IPS-15b (cell line): Measurements from ENCODE around the gene RAB35.

Source experiments
- H3K27me3 ChIP-seq: one replicate; pipeline ENCODE4 v1.6.1; 2013; ENCODE audit warnings: low read length; ENCODE audit not compliant: control insufficient read depth, insufficient read depth
- H3K36me3 ChIP-seq: one replicate; pipeline ENCODE4 v1.6.1; 2013; ENCODE audit warnings: low read length; ENCODE audit not compliant: control insufficient read depth, insufficient read depth
- H3K4me1 ChIP-seq: one replicate; pipeline ENCODE4 v1.6.1; 2013; ENCODE audit warnings: mild to moderate bottlenecking, low read length; ENCODE audit not compliant: control insufficient read depth, insufficient read depth
- H3K4me3 ChIP-seq: one replicate; pipeline ENCODE4 v1.5.1; 2013; ENCODE audit warnings: low read depth, low read length
- H3K9ac ChIP-seq: one replicate; pipeline ENCODE4 v1.6.1; 2013; ENCODE audit warnings: low read depth, mild to moderate bottlenecking, low read length
- H3K9me3 ChIP-seq: one replicate; pipeline ENCODE4 v1.6.1; 2013; ENCODE audit warnings: mild to moderate bottlenecking, low read length; ENCODE audit not compliant: control insufficient read depth, insufficient read depth

The RAB35 gene

GRCh38 chr12:120077260-120077659 is 39.3 kb downstream of the RAB35 start:
- Histone ChIP-seq H3K36me3 (no peaks in the 10 kb centered on the region), H3K27me3 (no peaks in the 10 kb centered on the region), H3K9ac (no peak overlapping the region), H3K9me3 (no peaks in the 10 kb centered on the region), H3K4me3 (no peak overlapping the region), H3K4me1 (peaks cover 4% of the 10 kb centered on the region)

DNA sequence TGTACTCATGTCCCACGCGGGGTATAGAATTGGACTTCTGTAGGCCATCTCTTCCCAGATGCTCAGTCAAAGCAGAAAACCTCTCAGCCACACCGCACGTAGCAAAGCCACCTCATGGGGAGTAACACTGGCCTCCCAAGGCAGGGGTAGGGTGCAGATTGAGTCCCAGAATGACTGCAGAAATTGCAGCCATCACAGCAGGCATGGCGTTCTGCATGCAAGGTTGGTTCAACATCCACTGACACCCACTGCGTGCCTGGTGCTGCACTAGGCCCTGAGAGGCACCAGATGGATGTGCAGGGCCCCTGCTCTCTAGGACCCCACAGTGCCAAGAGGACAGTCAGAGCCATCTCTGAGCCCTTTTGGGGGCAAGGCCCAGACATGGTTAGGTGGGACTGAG is 39.9 kb downstream of the RAB35 start:
- Histone ChIP-seq H3K9me3 (no peaks in the 10 kb centered on the region), H3K4me3 (no peak overlapping the region)

GRCh38 chr12:120075034-120075616 is 41.4 kb downstream of the RAB35 start:
- no peak overlapping the region for H3K4me3 ChIP-seq
- H3K36me3 ChIP-seq: no peaks in the 10 kb centered on the region
- H3K9me3 ChIP-seq: no peaks in the 10 kb centered on the region
- H3K27me3 ChIP-seq: no peaks in the 10 kb centered on the region
- H3K4me1 ChIP-seq: no peaks in the 10 kb centered on the region
- no peak overlapping the region for H3K9ac ChIP-seq

More for the DNA sequence above, 39.9 kb downstream of the RAB35 start:
- Histone ChIP-seq H3K27me3 (no peaks in the 10 kb centered on the region), H3K36me3 (no peaks in the 10 kb centered on the region), H3K4me1 (peaks cover 4% of the 10 kb centered on the region), H3K9ac (no peak overlapping the region)

- Histone ChIP-seq H3K27me3 (no peaks in the 10 kb centered on the region), H3K4me3 (no peak overlapping the region), H3K9ac (no peak overlapping the region), H3K36me3 (no peaks in the 10 kb centered on the region), H3K9me3 (no peaks in the 10 kb centered on the region), H3K4me1 (no peaks in the 10 kb centered on the region)
Observed at GRCh38 chr12:120072472-120073249, 43.9 kb downstream of the RAB35 start.

- H3K4me1 ChIP-seq: no peaks in the 10 kb centered on the region
- H3K27me3 ChIP-seq: no peaks in the 10 kb centered on the region
- H3K36me3 ChIP-seq: no peaks in the 10 kb centered on the region
- H3K9ac ChIP-seq: no peak overlapping the region
- no peak overlapping the region for H3K4me3 ChIP-seq
- H3K9me3 ChIP-seq: no peaks in the 10 kb centered on the region
Observed at GRCh38 chr12:120071493-120072020, 45.0 kb downstream of the RAB35 start.

- Histone ChIP-seq H3K4me3 (no peak overlapping the region), H3K9me3 (no peaks in the 10 kb centered on the region), H3K36me3 (no peaks in the 10 kb centered on the region), H3K9ac (no peak overlapping the region), H3K4me1 (peaks cover under 1% of the 10 kb centered on the region), H3K27me3 (no peaks in the 10 kb centered on the region)
Observed at GRCh38 chr12:120069278-120069677, 47.3 kb downstream of the RAB35 start.

DNA sequence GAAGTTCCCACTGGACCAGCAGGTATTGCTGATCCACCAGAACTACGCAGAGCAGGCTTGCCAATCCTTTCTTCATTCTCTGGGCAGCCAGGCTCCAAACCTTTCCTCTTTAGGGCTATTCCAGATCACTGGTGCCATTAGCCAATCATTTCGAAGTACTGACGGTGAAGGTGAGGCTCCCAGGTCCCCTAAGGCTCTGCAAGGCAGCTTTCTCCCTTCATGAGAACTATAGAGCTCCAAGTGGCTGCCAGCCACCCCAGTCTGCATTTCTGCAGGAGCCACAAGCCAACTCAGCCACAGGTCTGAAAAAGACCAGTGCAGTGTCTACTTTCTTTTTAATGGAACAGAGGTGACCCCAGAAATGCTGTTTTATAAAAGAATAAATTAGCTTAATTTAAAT is 48.7 kb downstream of the RAB35 start:
- Histone ChIP-seq H3K9ac (no peak overlapping the region), H3K36me3 (no peaks in the 10 kb centered on the region), H3K4me3 (no peak overlapping the region), H3K27me3 (no peaks in the 10 kb centered on the region), H3K4me1 (peaks cover 4% of the 10 kb centered on the region), H3K9me3 (no peaks in the 10 kb centered on the region)

- no peak overlapping the region for H3K4me3 ChIP-seq
- no peaks in the 10 kb centered on the region for H3K27me3 ChIP-seq
- no peaks in the 10 kb centered on the region for H3K36me3 ChIP-seq
- peaks cover 4% of the 10 kb centered on the region for H3K4me1 ChIP-seq
- no peak overlapping the region for H3K9ac ChIP-seq
- H3K9me3 ChIP-seq: no peaks in the 10 kb centered on the region
Observed at GRCh38 chr12:120067084-120067869, 49.3 kb downstream of the RAB35 start.

DNA sequence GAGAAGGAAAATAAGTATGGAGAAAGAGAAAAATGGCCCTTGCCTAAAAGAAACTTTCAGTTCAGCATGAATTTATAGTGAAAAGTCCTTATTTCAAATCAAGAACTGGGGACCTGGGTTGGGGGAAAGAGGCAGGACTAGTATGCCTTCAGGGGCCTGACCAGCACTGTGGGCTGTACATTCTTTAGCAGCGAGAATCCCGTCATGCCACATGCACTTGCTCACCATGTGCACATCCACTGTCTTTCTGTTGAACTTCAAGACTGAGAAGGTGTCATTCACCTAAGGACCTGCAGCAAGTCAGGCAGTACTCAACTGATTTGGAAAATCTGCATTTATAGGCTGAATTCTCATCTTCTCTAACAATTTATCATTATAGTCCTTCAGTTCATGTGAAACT is 50.2 kb downstream of the RAB35 start:
- H3K9me3 ChIP-seq: no peaks in the 10 kb centered on the region
- peaks cover 4% of the 10 kb centered on the region for H3K4me1 ChIP-seq
- H3K27me3 ChIP-seq: no peaks in the 10 kb centered on the region
- no peaks in the 10 kb centered on the region for H3K36me3 ChIP-seq
- no peak overlapping the region for H3K4me3 ChIP-seq
- H3K9ac ChIP-seq: no peak overlapping the region

DNA sequence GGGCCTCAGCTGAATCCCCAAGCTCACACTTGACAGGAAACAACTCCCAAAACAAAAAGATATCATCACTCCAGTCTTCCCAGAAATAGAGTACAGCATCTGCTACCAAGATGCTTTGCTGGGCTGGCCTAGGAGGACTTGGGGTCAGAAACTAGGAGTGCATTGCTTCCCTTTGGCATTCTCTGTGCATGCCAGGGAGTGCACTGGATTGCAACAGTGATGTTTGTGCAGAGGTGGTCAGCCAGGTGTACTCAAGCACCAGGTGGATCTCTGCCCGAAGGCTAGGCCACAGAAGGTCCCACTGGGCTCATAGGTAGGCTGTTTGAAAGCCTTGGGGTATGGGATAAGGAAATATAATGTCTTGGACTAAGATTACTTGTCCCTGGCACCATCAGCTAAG is 51.1 kb downstream of the RAB35 start:
- no peaks in the 10 kb centered on the region for H3K36me3 ChIP-seq

DNA sequence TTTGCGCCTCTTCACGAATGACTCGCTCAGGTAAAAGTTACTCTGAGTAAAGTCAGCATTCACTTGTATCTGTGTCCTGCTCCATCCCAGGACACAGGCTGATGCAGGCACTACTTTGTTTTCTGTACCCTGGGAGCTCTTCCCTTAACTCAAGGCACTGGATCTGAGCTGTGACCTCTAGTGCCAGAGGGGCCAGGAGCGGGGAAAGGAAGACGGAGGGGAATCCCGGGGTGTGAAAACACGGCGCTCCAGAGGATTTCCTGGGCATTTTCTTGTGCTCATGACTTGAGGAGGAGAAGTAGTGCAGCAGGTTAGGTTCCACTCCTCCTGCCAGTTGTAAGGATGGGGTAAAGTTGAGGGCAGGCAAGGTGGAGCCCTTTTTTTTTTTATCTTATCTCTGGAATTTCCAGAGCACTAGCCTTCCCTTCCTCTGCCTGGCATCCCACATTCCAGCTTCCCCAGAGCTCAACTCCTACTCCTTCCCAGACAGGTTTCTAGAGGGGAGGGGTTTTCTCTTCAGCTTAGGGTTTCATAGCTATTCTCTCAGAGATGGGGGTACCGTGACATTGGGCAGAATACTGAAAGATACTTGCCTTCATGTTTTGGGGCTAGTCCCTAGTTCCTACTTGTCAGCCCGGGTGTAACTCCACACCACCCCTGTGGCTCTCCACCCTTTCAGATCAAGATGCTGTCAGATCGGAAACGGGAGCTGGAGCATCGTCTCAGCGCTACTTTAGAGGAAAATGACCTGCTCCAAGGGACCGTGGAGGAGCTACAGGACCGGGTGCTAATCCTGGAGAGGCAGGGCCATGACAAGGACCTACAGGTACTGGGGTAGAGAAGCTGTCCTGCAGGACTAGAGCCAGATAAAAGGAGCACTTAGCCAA is 52.3 kb downstream of the RAB35 start:
- no peaks in the 10 kb centered on the region for H3K27me3 ChIP-seq
- no peak overlapping the region for H3K9ac ChIP-seq
- H3K36me3 ChIP-seq: no peaks in the 10 kb centered on the region
- H3K9me3 ChIP-seq: no peaks in the 10 kb centered on the region
- no peak overlapping the region for H3K4me3 ChIP-seq
- peaks cover 4% of the 10 kb centered on the region for H3K4me1 ChIP-seq

More for the DNA sequence above, 51.1 kb downstream of the RAB35 start:
- Histone ChIP-seq H3K27me3 (no peaks in the 10 kb centered on the region), H3K9ac (no peak overlapping the region), H3K4me1 (peaks cover 4% of the 10 kb centered on the region), H3K9me3 (no peaks in the 10 kb centered on the region), H3K4me3 (no peak overlapping the region)
